Activated T-cell treated with anti-CD3 and anti-CD28 coated beads for 48 hours (primary cell): ENCODE measurements around the gene TDRD7.
"Not testable (repeated sequence)": the region's sequence is repeated elsewhere in the genome, so short reads cannot be mapped to it uniquely, and the experiment has no call there.

Experiments
- DNase-seq: peaks from one replicate; pipeline ENCODE4 v3.0.0-alpha.2; 2020; ENCODE audit warnings: low read depth

TDRD7 gene

GRCh38 chr9:97479496-97480159, 67.7 kb downstream of the TDRD7 start:
- no peak for DNase-seq

GRCh38 chr9:97480174-97480573, 68.3 kb downstream of the TDRD7 start:
- no peak for DNase-seq

- no peak for DNase-seq
Observed at GRCh38 chr9:97480749-97481148, 68.9 kb downstream of the TDRD7 start.

- no peak for DNase-seq
Observed at GRCh38 chr9:97484134-97484533, 72.2 kb downstream of the TDRD7 start.

GRCh38 chr9:97487107-97487506, 75.2 kb downstream of the TDRD7 start:
- no peak for DNase-seq

- no peak for DNase-seq
Observed at GRCh38 chr9:97487861-97488260, 76.0 kb downstream of the TDRD7 start.

- no peak for DNase-seq
Observed at GRCh38 chr9:97491216-97491999, 79.5 kb downstream of the TDRD7 start.

GRCh38 chr9:97497558-97498375, 85.9 kb downstream of the TDRD7 start:
- not testable (repeated sequence) for DNase-seq

- DNase-seq = not testable (repeated sequence)
Observed at GRCh38 chr9:97498846-97499245, 87.0 kb downstream of the TDRD7 start.

GRCh38 chr9:97500263-97500662, 88.4 kb downstream of the TDRD7 start:
- no peak for DNase-seq

GRCh38 chr9:97500765-97501176, 88.9 kb downstream of the TDRD7 start:
- DNase-seq = no peak

GRCh38 chr9:97501177-97501971, 89.5 kb downstream of the TDRD7 start, which contains the start of gene TMOD1:
Gene TMOD1 (plus strand): TSS chr9:97501666. CDS start chr9:97524189, 22,523 bp downstream.
- peak; percentile 45 for DNase-seq

- DNase-seq = no peak
Observed at GRCh38 chr9:97501972-97502221, 90.0 kb downstream of the TDRD7 start.

- no peak for DNase-seq
Observed at GRCh38 chr9:97502222-97502983, 90.5 kb downstream of the TDRD7 start.

GRCh38 chr9:97502984-97503861, 91.3 kb downstream of the TDRD7 start:
- no peak for DNase-seq

GRCh38 chr9:97503862-97504210, 91.9 kb downstream of the TDRD7 start:
- no peak for DNase-seq

- no peak for DNase-seq
Observed at GRCh38 chr9:97504381-97505216, 92.7 kb downstream of the TDRD7 start.

- DNase-seq = no peak
Observed at GRCh38 chr9:97505845-97506244, 93.9 kb downstream of the TDRD7 start.

- no peak for DNase-seq
Observed at GRCh38 chr9:97506306-97506705, 94.4 kb downstream of the TDRD7 start.
